Peyer's patch (tissue), 4 donors: ENCODE data around the gene SRRM1. TPM values are rescaled to one million over a fixed set of nuclear protein-coding genes. Genes with fewer than 3 reads are reported as not detected.
A peak's percentile ranks its signal among the peaks of the same experiment; 100 is the strongest.

Experiments used
- DNase-seq, 3 donors: peaks; one replicate each; pipeline ENCODE4 v3.0.0-alpha.2; 2017 to 2019
- H3K27ac ChIP-seq, 4 donors: fragments of 200-600 bp; sonication (generic); one replicate each; pipeline ENCODE4 v1.5.1; 2016 to 2019
- H3K27me3 ChIP-seq, 2 donors: fragments of 200-600 bp; sonication (generic); one replicate each; pipeline ENCODE4 v1.5.1; 2019
- H3K36me3 ChIP-seq, 3 donors: fragments of 200-600 bp; sonication (generic); one replicate each; pipeline ENCODE4 v1.5.1; 2016 to 2019
- H3K4me1 ChIP-seq, 4 donors: fragments of 200-600 bp; sonication (generic); one replicate each; pipeline ENCODE4 v1.5.1; 2016 to 2019
- H3K4me3 ChIP-seq, 4 donors: fragments of 200-600 bp; sonication (generic); 1 replicate in 3 of 4; 2 replicates in 1 of 4; pipeline ENCODE4 v1.5.1; 2016 to 2019; ENCODE audit warnings: mild to moderate bottlenecking in 1 of 4
- H3K9me3 ChIP-seq, 4 donors: fragments of 200-600 bp; sonication (generic); one replicate each; pipeline ENCODE4 v1.5.1; 2016 to 2019; ENCODE audit warnings: mild to moderate bottlenecking in 1 of 4
- CTCF ChIP-seq, 6 experiments: fragments of 450-650 bp in 4 of 6; fragments of 200-600 bp in 2 of 6; sonication (generic) in 1 of 6; IDR thresholded peaks; one replicate each; pipeline ENCODE4 v1.5.1; 2017 to 2019; ENCODE audit warnings: antibody characterized with exemption in 6 of 6, mild to moderate bottlenecking in 3 of 6, moderate library complexity in 1 of 6
- POLR2A ChIP-seq, 2 donors: fragments of 450-650 bp; IDR thresholded peaks; one replicate each; pipeline ENCODE4 v1.5.1; 2017; ENCODE audit warnings: antibody characterized with exemption in 2 of 2, mild to moderate bottlenecking in 2 of 2, moderate library complexity in 2 of 2
- total RNA-seq, 4 donors: library from RNA; depleted of rRNA; stranded (reverse); fragments of >200 nt; gene quantifications; one replicate each; pipeline ENCODE4 v1.1.0, GENCODE V29; 2016

Gene SRRM1
- total RNA-seq, 4 donors from 2014 or later: 103 to 404 (median 157) TPM

- peak in 1 of 3 donors; percentile 27 for DNase-seq
- no peak for TF ChIP-seq POLR2A (IDR thresholded peaks at IDR 0.05)
- Histone ChIP-seq H3K27me3 (no peaks in the 10 kb centered on the region), H3K4me1 (peaks cover 0 to 10% (median 0%) of the 10 kb centered on the region in 4 donors), H3K4me3 (no peak overlapping the region), H3K36me3 (no peaks in the 10 kb centered on the region), H3K9me3 (no peaks in the 10 kb centered on the region), H3K27ac (no peak overlapping the region)
Measured at GRCh38 chr1:24688033-24688432, 44.9 kb downstream of the SRRM1 start.

- no peaks in the 10 kb centered on the region for H3K36me3 ChIP-seq
- peak; percentile 60 to 81 (median 78) for TF ChIP-seq CTCF (IDR thresholded peaks at IDR 0.05)
- no peak for TF ChIP-seq POLR2A (IDR thresholded peaks at IDR 0.05)
- H3K9me3 ChIP-seq: no peaks in the 10 kb centered on the region
- H3K27me3 ChIP-seq: no peaks in the 10 kb centered on the region
- no peak overlapping the region for H3K27ac ChIP-seq
- H3K4me3 ChIP-seq: no peak overlapping the region
- peaks cover 0 to 4% (median 0%) of the 10 kb centered on the region in 4 donors for H3K4me1 ChIP-seq
- peak; percentile 66 to 87 (median 69) for DNase-seq
Measured at GRCh38 chr1:24688621-24689195, 45.6 kb downstream of the SRRM1 start.

DNA sequence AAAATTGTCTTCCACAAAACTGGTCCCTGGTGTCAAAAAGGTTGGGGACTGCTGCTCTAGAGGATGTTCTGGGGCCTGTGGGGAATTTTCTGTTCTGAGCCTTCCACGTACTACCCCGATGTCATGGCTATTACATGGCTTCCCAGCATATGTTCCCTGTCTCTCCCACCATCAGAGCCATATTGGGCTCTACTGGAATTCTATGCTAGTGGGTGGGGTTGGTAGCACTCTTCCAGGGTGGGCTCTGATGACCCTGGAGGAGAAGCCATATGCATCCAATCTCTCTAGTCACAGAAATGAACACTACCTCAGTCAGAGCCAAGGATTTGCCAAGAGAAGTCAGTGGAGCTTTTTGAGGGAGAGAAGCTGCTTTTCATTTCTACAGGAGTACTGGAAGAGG, 47.9 kb downstream of the SRRM1 start:
- no peak for DNase-seq
- no peaks in the 10 kb centered on the region for H3K27me3 ChIP-seq
- no peaks in the 10 kb centered on the region for H3K4me1 ChIP-seq

DNA sequence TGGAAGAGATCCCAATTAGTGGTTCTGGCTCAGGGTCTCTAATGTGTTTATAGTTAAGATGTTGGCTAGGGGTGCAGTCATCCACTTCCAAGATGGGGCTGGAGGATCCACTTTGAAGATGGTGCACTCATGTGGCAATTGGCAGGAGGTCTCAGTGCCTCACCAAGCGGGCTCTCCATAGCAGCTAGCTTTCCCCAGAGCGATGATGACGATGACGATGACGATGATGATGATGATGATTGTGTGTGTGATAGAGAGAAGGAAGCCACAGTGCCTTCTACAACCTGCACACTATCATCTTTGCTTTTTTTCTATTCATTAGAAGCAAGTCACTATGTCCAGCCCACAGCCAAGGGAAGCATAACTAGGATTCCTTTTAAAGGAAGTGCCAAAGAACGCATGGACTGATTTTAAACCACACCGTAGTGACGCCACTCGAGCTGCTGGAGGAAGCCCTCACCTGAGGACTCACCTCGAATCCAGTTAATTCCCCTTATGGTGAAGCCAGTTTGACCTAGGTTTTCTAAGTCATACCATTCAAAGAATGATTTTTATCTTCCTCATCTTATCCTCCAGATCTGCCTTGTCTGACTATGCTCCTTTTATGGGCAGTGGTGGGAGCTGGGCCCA, 49.4 kb downstream of the SRRM1 start:
- no peak for TF ChIP-seq POLR2A (IDR thresholded peaks at IDR 0.05)
- no peak for TF ChIP-seq CTCF (IDR thresholded peaks at IDR 0.05)
- no peaks in the 10 kb centered on the region for H3K36me3 ChIP-seq
- no peak for DNase-seq
- H3K27me3 ChIP-seq: no peaks in the 10 kb centered on the region
- H3K27ac ChIP-seq: no peak overlapping the region
- no peak overlapping the region for H3K4me3 ChIP-seq
- no peaks in the 10 kb centered on the region for H3K4me1 ChIP-seq
- no peaks in the 10 kb centered on the region for H3K9me3 ChIP-seq

More for the DNA sequence above, 47.9 kb downstream of the SRRM1 start:
- Histone ChIP-seq H3K36me3 (no peaks in the 10 kb centered on the region), H3K4me3 (no peak overlapping the region), H3K9me3 (no peaks in the 10 kb centered on the region), H3K27ac (no peak overlapping the region)
- TF ChIP-seq CTCF (IDR thresholded peaks at IDR 0.05) (no peak), POLR2A (IDR thresholded peaks at IDR 0.05) (no peak)

DNA sequence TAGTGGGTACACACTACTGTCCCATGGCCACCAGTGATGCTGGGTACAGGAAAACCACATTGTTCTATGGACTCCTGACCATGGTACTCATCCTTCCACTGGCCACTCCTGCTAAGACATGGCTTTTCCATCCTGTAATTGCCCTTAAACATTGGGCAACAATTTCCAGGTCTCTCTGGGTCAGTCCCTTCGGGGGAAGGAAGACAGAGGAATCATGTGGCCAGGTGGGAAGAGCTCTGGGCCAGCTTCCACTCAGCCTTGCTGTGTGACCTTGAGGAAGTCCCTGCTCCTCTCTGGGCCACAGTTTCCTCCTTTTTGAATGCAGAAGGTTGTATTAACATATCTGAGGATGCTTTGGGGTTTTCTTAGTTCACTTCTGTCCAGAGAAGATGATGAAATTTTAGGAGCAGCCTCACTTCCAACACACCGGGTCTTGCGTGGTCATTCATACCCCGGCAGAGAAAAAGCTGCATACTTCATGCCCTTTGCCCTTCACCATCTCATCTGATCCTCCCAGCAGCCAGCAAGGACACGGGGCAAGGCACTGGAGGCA, 50.8 kb downstream of the SRRM1 start:
- Histone ChIP-seq H3K9me3 (no peaks in the 10 kb centered on the region), H3K4me3 (no peak overlapping the region), H3K4me1 (no peaks in the 10 kb centered on the region), H3K27ac (peak overlapping the region in 1 of 4 donors; percentile 30), H3K27me3 (no peaks in the 10 kb centered on the region), H3K36me3 (no peaks in the 10 kb centered on the region)
- TF ChIP-seq CTCF (IDR thresholded peaks at IDR 0.05): no peak
- TF ChIP-seq POLR2A (IDR thresholded peaks at IDR 0.05): no peak
- no peak for DNase-seq

DNA sequence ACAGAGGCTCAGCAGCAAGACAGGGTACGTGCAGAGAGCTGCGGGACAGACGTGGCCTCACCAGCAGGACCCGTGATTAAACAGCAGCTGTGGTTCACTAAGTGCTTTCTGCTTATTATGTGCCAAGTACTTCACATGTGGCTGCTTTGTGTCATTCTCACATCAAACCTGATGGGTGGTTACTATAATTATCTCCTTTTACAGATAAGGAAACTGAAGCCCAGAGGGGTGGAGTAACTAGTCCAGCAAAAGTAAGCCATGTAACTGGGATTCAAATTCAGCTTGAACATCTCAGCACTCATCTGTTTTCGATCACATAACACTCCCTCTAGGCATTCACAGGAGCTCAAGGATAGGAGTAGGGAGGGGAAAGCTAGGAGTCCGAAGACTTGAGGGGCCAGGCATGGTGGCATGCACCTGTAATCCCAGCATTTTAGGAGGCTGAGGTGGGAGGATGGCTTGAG, 51.3 kb downstream of the SRRM1 start:
- Histone ChIP-seq H3K4me1 (no peaks in the 10 kb centered on the region), H3K9me3 (no peaks in the 10 kb centered on the region), H3K27ac (peak overlapping the region in 1 of 4 donors; percentile 30), H3K36me3 (no peaks in the 10 kb centered on the region), H3K4me3 (no peak overlapping the region), H3K27me3 (no peaks in the 10 kb centered on the region)
- TF ChIP-seq CTCF (IDR thresholded peaks at IDR 0.05) (no peak), POLR2A (IDR thresholded peaks at IDR 0.05) (no peak)
- DNase-seq: no peak
